ENCODE results near the gene PSMA5.
"Not testable (repeated sequence)": the region's sequence is repeated elsewhere in the genome, so short reads cannot be mapped to it uniquely, and the experiment has no call there.

PSMA5 gene

DNA sequence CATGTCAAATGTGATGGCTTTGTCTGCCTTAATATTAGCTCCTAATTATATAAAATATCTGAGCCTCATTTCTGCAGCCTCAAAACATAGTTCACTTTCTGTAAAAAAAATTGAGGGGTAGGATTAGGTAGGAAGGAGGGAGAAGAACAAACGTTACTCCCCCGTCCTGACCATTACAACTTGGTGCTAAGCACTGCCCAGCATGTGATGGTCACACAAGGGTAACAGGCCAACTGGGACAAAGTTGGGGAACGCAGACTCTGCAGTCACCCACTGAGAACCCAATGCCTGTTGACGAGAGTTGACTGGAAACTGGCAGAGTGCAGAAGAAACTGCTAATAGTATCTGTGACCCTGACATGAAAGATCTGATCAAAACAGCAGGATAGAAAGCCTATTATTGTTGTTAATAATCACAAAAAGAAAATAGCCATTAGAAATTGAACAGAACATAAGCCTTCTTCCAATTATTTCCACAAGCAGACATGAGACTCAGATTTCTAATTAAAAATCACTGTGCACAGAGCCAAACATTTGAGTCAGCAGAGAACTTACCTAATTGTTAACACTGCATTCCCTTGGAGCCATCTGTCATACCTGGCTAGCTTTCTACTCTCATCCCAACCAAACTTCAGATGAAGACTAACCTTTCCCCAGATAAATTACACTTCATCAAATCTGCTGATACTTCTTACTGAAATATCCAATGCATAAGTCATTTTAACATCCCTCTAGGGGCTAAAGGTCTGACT lies 34.0 kb downstream of the PSMA5 start:
- DNase-seq: no peak

DNA sequence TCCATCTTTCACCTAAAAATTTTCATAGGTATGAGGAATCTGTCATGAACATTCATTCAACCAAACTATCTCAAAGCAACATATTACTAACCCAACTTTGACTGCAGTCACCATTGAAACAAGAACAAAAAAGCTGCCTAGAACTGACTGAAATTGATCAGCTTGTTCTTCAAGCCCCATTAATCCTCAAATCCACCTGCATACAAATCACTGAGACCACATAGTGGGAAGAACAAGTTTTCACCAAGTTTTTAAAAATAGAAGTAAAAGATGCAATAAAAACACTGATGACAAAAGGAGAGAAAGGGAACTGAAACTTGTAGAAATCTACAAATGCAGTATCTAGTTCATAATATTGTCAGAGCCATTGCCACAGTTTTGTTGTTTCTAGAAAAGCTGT lies 34.6 kb downstream of the PSMA5 start:
- DNase-seq: no peak

GRCh38 chr1:109391157-109391556 lies 35.1 kb downstream of the PSMA5 start:
- no peak for DNase-seq

GRCh38 chr1:109389638-109390341 lies 36.5 kb downstream of the PSMA5 start:
- no peak for DNase-seq

DNA sequence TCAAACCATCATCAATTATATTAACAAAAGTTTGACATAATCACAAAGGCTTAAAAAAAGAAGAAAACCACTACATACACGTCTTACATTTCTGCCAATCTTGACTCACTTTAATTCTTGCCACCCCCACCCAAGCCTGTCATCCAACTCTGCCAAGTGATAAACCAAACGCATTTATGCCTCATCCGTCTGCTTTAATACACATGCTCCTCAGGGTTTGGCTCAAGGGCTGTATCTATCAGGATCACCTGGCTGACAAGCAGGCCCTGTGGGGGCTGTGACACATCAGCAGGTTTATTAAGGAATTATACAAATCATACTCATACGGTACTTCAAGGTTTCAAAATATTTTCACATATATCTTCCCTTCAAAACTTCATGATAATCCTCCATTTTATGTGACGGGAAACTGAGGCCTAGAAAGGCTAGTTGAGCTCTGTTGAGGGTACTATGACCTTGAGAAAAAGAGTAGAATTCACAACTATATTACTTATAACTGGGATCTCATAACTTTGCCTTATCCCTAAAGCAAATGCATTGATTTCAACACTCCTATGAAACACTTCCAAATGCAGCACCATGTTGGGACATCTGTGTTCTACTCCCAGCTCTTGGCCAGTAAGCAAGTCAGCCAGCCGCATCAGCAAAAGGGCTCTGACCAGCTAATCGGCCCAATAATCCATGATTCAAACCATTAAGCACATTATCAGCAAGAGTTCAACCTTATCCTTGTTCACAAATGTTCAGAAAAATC lies 37.2 kb downstream of the PSMA5 start:
- DNase-seq: no peak

- DNase-seq: no peak
These were observed 38.0 kb downstream of the PSMA5 start for GRCh38 chr1:109388208-109388711.

GRCh38 chr1:109386054-109386717 lies 40.1 kb downstream of the PSMA5 start:
- DNase-seq: no peak

DNA sequence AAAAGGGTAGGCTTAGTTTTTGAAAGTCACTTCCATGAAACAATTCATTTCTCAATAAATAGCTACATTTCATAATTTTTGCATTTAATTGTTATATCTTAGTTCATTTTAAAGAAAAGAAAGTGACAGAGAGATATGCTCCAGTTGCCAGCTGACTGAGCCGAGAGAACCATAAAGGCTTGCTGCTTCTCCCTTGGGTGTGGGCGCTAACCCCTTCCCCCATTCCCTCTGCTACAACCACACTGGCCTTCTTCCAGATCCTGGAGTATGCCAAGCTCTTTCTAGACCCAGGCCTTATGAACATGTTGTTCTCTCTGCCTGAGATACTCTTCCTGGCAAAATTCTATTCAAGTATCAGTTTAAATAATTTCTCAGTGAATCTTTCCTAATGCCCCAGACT lies 40.8 kb downstream of the PSMA5 start:
- no peak for DNase-seq

- no peak for DNase-seq
These were observed 42.4 kb downstream of the PSMA5 start for GRCh38 chr1:109383854-109384253.

- no peak for DNase-seq
These were observed 43.0 kb downstream of the PSMA5 start for GRCh38 chr1:109383087-109383779.

DNA sequence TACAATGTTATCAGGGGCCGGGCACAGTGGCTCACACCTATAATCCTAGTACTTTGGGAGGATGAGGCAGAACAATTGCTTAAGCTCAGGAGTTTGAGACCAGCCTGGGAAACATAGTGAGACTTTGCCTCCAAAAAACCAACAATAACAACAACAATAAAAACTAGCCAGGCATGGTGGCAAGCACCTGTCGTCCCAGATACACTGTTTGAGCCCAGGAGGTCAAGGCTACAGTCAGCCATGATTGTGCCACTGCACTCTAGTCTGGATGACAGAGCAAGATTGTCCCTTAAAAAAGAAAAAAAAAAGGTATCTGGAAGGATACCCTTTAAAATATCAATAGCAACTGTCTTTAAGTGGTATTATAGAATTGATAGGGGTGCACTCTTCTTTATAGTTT lies 44.7 kb downstream of the PSMA5 start:
- DNase-seq: no peak

DNA sequence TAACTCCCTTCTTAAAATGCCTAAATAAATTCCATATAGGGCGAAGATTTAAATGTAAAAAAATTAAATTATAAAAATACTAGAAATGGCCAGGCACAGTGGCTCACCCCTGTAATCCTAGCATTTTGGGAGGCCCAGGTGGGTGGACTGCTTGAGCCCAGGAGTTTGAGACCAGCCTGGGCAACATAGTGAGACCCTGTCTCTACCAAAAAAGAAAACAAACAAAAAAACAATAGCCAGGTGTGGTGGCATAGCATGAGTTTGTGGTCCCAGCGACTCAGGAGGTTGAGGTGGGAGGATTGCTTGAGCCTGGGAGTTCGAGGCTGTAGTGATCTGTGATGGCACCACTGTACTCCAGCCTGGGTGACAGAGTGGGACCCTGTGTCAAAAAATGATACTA lies 46.3 kb downstream of the PSMA5 start:
- no peak for DNase-seq

- no peak for DNase-seq
These were observed 46.8 kb downstream of the PSMA5 start for GRCh38 chr1:109379422-109379821.

DNA sequence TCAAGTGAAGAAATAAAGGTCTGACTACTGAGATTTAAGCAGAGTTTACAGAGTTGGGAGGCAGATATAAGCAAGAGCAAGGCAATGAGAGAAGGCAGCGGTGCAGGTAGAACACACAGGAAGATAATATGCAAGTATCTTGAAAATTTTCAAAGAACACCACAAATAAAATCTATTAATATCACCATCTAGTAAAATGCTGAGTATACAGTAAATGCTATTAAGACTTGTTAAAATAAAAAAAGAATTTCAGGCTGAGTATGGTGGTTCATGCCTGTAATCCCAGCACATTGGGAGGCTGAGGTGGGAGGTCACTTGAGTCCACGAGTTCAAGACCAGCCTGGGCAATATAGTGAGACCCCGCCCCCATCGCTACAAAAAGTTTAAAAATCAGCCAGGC lies 48.5 kb downstream of the PSMA5 start:
- DNase-seq: no peak

DNA sequence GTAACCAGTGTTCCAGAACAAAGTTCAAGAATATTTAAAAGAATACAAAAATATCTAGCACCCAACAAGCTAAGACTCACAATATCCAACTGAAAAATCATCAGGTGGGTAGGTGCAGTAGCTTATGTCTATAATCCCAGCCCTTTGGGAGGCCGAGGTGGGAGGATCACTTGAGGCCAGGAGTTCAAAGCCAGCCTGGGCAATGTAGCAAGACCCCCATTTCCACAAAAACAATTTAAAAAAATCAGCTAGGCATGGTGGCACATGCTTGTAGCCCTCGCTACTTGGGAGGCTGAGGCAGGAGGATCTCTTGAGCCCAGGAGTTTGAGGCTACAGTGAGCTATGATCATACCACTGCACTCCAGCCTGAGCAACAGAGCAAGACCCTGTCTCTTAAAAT lies 52.6 kb downstream of the PSMA5 start:
- not testable (repeated sequence) for DNase-seq

- DNase-seq: no peak
These were observed 53.1 kb downstream of the PSMA5 start for GRCh38 chr1:109373126-109373525.

GRCh38 chr1:109372281-109372680 lies 54.0 kb downstream of the PSMA5 start:
- DNase-seq: no peak

DNA sequence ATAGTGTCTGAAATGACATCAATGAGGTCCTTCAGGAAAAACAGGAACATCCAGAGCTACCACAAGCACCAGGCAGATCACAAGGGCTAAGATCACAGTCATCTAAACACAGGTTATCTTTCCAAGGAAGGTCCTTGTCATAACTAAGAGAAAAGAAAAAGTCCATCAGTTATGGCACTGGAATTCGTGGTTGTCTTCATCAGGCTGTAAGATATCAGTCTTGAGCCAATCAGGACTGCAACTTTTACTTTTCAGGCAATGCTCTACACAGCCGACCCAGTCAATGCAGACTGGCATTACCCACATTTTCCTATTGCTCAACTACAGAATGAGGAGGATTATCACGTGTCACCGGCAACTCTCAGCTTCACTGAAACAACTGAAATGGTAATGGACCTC lies 54.9 kb downstream of the PSMA5 start:
- peak; percentile 83 for DNase-seq

DNA sequence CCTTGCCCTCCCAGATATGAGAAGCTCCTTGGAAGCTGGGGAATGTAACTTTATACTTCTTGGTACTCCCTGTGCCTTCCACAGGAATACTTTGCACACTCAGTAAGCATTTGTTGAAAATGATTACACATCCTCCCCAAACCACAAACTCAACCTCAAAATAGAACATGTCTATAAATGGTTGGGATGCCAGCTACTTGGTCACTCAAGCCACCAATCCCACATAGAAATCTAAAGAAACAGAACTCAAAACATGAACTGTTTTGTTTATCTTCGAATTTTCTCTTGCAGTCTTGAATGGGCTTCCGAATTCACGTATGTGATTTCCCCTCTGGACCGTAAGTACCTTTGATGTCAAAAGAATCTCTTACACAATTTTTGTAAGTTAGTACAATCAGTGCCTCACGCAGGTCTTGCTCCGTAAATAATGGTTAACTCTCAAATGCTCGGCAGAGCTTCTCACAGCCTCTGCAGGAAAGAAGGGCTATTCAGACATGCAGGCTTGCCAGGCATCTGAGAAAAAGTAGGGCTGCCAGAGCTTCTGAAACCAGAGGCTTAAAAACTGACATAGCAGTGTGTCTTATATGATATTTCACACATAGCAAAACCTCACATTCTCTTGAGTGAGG lies 55.4 kb downstream of the PSMA5 start:
- peak; percentile 80 for DNase-seq

- DNase-seq: peak; percentile 45
These were observed 57.0 kb downstream of the PSMA5 start for GRCh38 chr1:109369167-109369746.

DNA sequence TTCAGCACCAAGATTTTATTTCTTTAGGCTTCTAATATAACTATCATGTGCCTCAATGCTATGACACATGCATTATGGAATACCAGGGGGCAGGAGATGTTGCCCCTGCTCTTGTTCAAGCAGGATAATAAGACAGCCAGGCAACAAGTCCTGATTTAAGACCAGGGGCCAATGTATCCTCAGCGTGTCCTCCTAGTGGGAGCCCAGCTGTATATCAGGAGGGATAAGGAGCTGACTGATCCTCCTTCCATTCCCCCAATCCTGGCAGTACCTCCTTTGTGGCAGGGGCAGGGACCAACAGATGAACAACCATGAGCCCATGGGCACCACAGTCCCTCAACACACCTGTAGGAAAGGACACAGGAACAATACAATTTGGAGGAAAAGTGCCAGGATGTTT lies 57.8 kb downstream of the PSMA5 start:
- no peak for DNase-seq

DNA sequence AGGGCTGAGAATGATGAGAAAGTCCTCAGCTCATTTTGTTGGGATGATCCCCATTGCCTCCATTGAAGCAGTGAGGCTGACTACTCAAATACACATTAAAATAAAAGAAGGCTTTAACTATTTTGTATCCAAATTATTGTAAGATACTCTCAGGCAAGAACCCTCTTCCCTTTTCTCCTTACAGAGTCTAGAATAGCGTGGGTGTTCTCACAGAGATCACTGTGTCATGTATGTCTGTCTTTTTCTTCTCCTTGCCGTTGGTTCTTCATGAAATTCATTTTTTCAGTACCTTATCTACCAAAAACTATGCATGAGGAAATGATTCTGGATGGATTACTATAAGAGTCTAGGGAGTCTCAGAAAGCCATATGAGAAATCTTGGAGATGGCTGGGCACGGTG lies 58.6 kb downstream of the PSMA5 start:
- no peak for DNase-seq

Data from NCI-H226 (cell line).